ENCODE data around the gene ATP1A1. TPM values are rescaled to one million over a fixed set of nuclear protein-coding genes. Genes with fewer than 3 reads are reported as not detected.
A peak's percentile ranks its signal among the peaks of the same experiment; 100 is the strongest.

The ATP1A1 gene
- total and polyA plus RNA-seq, 2 donors (not counting 3 experiments of a cell fraction or from before 2014, with no cell fraction given), result 263 to 325 TPM

GRCh38 chr1:116440731-116441130 is 67.7 kb downstream of the ATP1A1 start:
- POLR2A ChIA-PET, result no interaction called here
- Histone ChIP-seq H2AFZ (ENCODE audit: low read depth, low read length) (peak overlapping the region; percentile 34), H3K9me3 (replicated peaks; ENCODE audit: control insufficient read depth, insufficient read depth, low read length) (no peaks in the 10 kb centered on the region), H3K9me1 (replicated peaks; ENCODE audit: control insufficient read depth, extremely low read depth, insufficient read depth, low read length) (no peaks in the 10 kb centered on the region), H3K4me1 (ENCODE audit: control insufficient read depth, extremely low read depth, insufficient read depth, low read length) (peaks cover 24% of the 10 kb centered on the region), H3K36me3 (ENCODE audit: control insufficient read depth in 2 of 2, extremely low read depth in 1 of 2, insufficient read depth in 2 of 2, low read length in 2 of 2) (no peaks in the 10 kb centered on the region), H3K27me3 (ENCODE audit: control insufficient read depth in 2 of 2, insufficient read depth in 2 of 2, low read length in 2 of 2) (no peaks in the 10 kb centered on the region), H3K79me2 (ENCODE audit: control insufficient read depth, insufficient read depth, low read length) (no peaks in the 10 kb centered on the region), H3K27ac (ENCODE audit: insufficient read depth, low read depth, low read length) (peak overlapping the region; percentile 71), H4K20me1 (replicated peaks; ENCODE audit: control insufficient read depth, extremely low read depth, insufficient read depth, low read length) (no peaks in the 10 kb centered on the region), H3K4me3 (replicated peaks in 1 of 3; ENCODE audit: insufficient read depth in 1 of 3, low read depth in 1 of 3, low read length in 3 of 3) (no peak overlapping the region), H3K9ac (replicated peaks; ENCODE audit: extremely low read depth, insufficient read depth, low read length) (no peak overlapping the region), H3K4me2 (ENCODE audit: insufficient read depth, low read length) (peak overlapping the region; percentile 93)
- FAIRE-seq (no peak), DNase-seq (ENCODE audit: low read depth, low spot score) (peak; percentile 6)
- CTCF ChIA-PET, result interaction anchor here (1.1 to 2.9 kb wide), 3 partner anchors 12 to 58 kb away, joined by 3 to 14 read pairs (median 4); no protein-coding TSS in a partner anchor
- intact Hi-C loops (cut with micrococcal nuclease), result loop anchor here (1.0 kb wide), 1 partner anchor 63 kb away; no protein-coding TSS in a partner anchor
- dilution Hi-C loops (cut with MboI; ENCODE audit: extremely low pct_ligation_motif_present, low sequenced_read_pairs), result no loop called here
- BruUV-seq (replicated peaks), result no TSS peak
- TF ChIP-seq, protein P1, sequence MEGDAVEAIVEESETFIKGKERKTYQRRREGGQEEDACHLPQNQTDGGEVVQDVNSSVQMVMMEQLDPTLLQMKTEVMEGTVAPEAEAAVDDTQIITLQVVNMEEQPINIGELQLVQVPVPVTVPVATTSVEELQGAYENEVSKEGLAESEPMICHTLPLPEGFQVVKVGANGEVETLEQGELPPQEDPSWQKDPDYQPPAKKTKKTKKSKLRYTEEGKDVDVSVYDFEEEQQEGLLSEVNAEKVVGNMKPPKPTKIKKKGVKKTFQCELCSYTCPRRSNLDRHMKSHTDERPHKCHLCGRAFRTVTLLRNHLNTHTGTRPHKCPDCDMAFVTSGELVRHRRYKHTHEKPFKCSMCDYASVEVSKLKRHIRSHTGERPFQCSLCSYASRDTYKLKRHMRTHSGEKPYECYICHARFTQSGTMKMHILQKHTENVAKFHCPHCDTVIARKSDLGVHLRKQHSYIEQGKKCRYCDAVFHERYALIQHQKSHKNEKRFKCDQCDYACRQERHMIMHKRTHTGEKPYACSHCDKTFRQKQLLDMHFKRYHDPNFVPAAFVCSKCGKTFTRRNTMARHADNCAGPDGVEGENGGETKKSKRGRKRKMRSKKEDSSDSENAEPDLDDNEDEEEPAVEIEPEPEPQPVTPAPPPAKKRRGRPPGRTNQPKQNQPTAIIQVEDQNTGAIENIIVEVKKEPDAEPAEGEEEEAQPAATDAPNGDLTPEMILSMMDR (IDR thresholded peaks at IDR 0.05; ENCODE audit: extremely low read depth in 1 of 2, insufficient read depth in 1 of 2, low read depth in 1 of 2, low read length in 2 of 2), result no peak
- TF ChIP-seq FOS (IDR thresholded peaks at IDR 0.05; ENCODE audit: borderline replicate concordance, insufficient read depth, low read length), result no peak
- TF ChIP-seq MYC (IDR thresholded peaks at IDR 0.05; ENCODE audit: low read depth, low read length), result no peak
- no peak for TF ChIP-seq POLR2AphosphoS5 (IDR thresholded peaks at IDR 0.05; ENCODE audit: insufficient read depth, low read depth, low read length)
- TF ChIP-seq, protein P2, sequence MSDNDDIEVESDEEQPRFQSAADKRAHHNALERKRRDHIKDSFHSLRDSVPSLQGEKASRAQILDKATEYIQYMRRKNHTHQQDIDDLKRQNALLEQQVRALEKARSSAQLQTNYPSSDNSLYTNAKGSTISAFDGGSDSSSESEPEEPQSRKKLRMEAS (IDR thresholded peaks at IDR 0.05; ENCODE audit: insufficient read depth, insufficient read length), result no peak
- no peak for TF ChIP-seq EZH2 (IDR thresholded peaks at IDR 0.05; ENCODE audit: borderline replicate concordance, low read depth, low read length, severe bottlenecking)
- no peak for TF ChIP-seq POLR2A (IDR thresholded peaks at IDR 0.05; ENCODE audit: low read depth, low read length)
- no peak for TF ChIP-seq JUN (IDR thresholded peaks at IDR 0.05; ENCODE audit: borderline replicate concordance, insufficient read depth, insufficient read length, low read depth)
- no peak for TF ChIP-seq GATA2 (IDR thresholded peaks at IDR 0.05; ENCODE audit: insufficient read depth, insufficient read length, low read depth, low read length)
